ENCODE data around the gene PRRT3. TPM values are rescaled to one million over a fixed set of nuclear protein-coding genes. Genes with fewer than 3 reads are reported as not detected.

Gene PRRT3
- total and polyA plus RNA-seq, 2 of the 8 experiments (the other 6 are each of a cell fraction or from before 2014, with no cell fraction given): 9.0 to 9.2 TPM

- TF ChIP-seq SIN3A (conservative IDR thresholded peaks at IDR 0.05 in 1 of 2, IDR thresholded peaks at IDR 0.05 in 1 of 2; ENCODE audit: low read depth in 1 of 2, low read length in 2 of 2) (no peak), YY1 (IDR thresholded peaks at IDR 0.05; ENCODE audit: low read depth, low read length) (no peak), HDAC6 (IDR thresholded peaks at IDR 0.05; ENCODE audit: low read depth, low read length) (no peak), SIX5 (IDR thresholded peaks at IDR 0.05; ENCODE audit: low read depth, low read length) (no peak), EZH2 (IDR thresholded peaks at IDR 0.05; ENCODE audit: low read depth, low read length, severe bottlenecking) (no peak), POU5F1 (IDR thresholded peaks at IDR 0.05; ENCODE audit: low read depth, low read length) (no peak)
- TF ChIP-seq, protein P1, sequence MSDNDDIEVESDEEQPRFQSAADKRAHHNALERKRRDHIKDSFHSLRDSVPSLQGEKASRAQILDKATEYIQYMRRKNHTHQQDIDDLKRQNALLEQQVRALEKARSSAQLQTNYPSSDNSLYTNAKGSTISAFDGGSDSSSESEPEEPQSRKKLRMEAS (IDR thresholded peaks at IDR 0.05): no peak
Observed at GRCh38 chr3:9945358-9945757, 6.8 kb downstream of the PRRT3 start (continued).

All from H1 (cell line).